ENCODE data around the gene SCARB1.

DNA sequence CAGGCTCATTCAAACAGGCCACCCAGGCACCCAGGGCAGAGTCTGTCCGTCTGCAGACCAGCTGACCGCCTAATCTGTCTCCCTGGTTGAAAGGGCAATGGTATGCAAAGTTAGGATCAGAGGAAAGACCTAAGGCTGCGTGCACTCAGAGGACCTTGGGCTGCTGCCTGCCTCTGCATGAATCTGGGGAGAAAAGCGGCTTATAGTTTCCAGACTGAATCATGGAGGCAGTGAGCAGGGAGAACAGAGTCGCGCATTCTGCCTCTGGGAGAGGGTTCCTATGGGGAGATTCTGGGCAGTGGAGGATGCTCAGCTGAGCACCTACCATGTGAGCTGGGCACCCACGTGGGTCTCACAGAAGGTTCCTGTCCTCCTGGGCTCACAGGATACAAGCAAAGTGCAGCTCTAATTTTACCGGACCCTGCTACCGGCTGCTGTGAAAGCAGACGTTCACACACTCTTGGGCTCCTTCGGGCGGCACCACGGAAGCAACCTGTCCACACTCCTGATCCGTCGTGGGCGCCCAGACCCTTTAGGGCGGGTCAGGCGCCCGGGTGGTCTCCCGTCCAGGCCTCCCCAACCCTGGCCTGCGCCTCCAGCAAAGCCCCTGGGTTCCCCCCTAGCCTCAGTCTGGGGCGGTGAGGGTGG lies 772 bp downstream of the SCARB1 start:
- no peak for TF ChIP-seq FOXM1 (IDR thresholded peaks at IDR 0.05; ENCODE audit: borderline replicate concordance, low read depth)
- TF ChIP-seq TAF1 (IDR thresholded peaks at IDR 0.05; ENCODE audit: low read depth): no peak
- TF ChIP-seq EP300 (IDR thresholded peaks at IDR 0.05; ENCODE audit: borderline replicate concordance): no peak
- TF ChIP-seq ZBTB7A (IDR thresholded peaks at IDR 0.05; ENCODE audit: low read depth): no peak
- no peak for TF ChIP-seq REST (IDR thresholded peaks at IDR 0.05; ENCODE audit: low read depth)
- TF ChIP-seq EGR1 (IDR thresholded peaks at IDR 0.05): no peak

All from Ishikawa (cell line).